Sigmoid colon (tissue), 4 donors: ENCODE results near the gene ADISSP.

Experiments
- EP300 ChIP-seq, 4 donors: sonication (generic); formaldehyde crosslinking; IDR thresholded peaks; one replicate each; pipeline ENCODE4 v1.6.1; 2017; ENCODE audit warnings: antibody characterized with exemption in 4 of 4
- POLR2A ChIP-seq, 2 donors: fragments of 450-650 bp; IDR thresholded peaks; one replicate each; pipeline ENCODE4 v1.6.1; 2016; ENCODE audit warnings: antibody characterized with exemption in 2 of 2, mild to moderate bottlenecking in 2 of 2, moderate library complexity in 2 of 2
- TF ChIP-seq, protein P1 (sequence below), 4 experiments: fragments of 450-650 bp in 3 of 4; fragments of 200-600 bp in 1 of 4; IDR thresholded peaks; one replicate each; pipeline ENCODE4 v1.5.1; 2016 to 2019; ENCODE audit warnings: antibody characterized with exemption in 4 of 4, mild to moderate bottlenecking in 3 of 4, moderate library complexity in 2 of 4

GRCh38 chr20:3778976-3779375 is 11.4 kb upstream of the ADISSP start:
- TF ChIP-seq, protein P1, sequence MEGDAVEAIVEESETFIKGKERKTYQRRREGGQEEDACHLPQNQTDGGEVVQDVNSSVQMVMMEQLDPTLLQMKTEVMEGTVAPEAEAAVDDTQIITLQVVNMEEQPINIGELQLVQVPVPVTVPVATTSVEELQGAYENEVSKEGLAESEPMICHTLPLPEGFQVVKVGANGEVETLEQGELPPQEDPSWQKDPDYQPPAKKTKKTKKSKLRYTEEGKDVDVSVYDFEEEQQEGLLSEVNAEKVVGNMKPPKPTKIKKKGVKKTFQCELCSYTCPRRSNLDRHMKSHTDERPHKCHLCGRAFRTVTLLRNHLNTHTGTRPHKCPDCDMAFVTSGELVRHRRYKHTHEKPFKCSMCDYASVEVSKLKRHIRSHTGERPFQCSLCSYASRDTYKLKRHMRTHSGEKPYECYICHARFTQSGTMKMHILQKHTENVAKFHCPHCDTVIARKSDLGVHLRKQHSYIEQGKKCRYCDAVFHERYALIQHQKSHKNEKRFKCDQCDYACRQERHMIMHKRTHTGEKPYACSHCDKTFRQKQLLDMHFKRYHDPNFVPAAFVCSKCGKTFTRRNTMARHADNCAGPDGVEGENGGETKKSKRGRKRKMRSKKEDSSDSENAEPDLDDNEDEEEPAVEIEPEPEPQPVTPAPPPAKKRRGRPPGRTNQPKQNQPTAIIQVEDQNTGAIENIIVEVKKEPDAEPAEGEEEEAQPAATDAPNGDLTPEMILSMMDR (IDR thresholded peaks at IDR 0.05) = no peak
- TF ChIP-seq EP300 (IDR thresholded peaks at IDR 0.05) (no peak), POLR2A (IDR thresholded peaks at IDR 0.05) (no peak)
